CD1c-positive myeloid dendritic cell (primary cell): ENCODE results near the gene FHIT.

Experiments used
- DNase-seq: peaks from one replicate; pipeline ENCODE4 v3.0.0-alpha.2; 2016; ENCODE audit errors: extremely low spot score

FHIT gene

DNA sequence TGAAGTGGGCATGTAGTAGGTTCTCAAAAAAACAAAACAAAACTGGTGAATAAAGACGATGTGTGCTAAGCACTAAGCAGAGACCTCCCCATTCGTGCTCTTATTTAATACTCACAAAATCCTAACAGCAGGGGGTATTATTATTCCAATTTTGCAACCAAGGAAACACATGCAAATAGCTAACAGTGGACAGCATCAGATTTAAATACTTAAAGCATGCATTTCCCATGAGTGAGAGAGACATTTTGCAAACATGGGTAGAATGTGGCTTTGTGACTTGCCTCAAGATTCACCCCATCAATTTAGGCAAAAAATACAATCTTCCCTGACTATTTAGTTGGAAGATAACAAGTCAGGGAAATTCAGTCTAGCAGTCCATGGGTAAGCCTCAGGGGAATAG, 1255.2 kb downstream of the FHIT start:
- DNase-seq: no peak

- no peak for DNase-seq
These were observed 1255.7 kb downstream of the FHIT start for GRCh38 chr3:59995563-59995962.

- no peak for DNase-seq
These were observed 1256.4 kb downstream of the FHIT start for GRCh38 chr3:59994732-59995304.

- no peak for DNase-seq
These were observed 1258.7 kb downstream of the FHIT start for GRCh38 chr3:59992578-59992977.

DNA sequence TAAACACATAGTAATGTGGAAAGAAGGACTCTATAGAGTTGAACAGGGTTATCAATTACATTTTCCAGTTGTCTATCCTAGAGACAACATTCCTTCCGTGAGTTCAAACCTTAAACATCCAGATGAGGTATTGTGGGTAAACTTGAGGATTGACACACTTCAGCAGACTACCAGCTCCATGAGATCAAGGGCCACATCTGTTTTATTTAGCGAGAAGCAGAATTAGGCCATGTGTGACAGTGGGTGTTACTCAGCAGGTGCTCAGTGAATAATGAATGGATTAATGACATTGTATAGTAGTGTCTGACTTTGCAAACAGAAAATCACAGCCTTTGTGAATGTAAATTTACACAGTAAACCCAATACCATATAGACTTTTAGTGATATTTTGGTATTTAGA, 1260.3 kb downstream of the FHIT start:
- no peak for DNase-seq

DNA sequence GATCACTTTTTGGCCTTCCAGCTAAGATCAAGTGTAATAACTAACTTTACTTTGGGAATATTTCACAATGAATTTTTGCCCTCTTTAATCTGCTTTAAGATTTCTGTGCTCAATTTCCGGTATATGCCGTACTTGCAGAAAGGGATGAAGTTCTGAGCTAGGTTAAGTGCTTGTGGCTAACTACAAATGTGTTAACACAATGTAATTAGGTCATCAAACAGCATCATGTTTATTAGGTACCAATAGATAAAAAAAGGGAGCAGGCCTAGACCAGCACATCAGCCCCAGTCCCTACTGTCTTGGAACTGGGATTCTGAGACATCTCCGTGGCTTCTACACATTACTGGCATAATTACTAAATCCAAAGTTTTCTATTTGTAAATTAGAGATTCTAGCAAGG, 1268.7 kb downstream of the FHIT start:
- no peak for DNase-seq

DNA sequence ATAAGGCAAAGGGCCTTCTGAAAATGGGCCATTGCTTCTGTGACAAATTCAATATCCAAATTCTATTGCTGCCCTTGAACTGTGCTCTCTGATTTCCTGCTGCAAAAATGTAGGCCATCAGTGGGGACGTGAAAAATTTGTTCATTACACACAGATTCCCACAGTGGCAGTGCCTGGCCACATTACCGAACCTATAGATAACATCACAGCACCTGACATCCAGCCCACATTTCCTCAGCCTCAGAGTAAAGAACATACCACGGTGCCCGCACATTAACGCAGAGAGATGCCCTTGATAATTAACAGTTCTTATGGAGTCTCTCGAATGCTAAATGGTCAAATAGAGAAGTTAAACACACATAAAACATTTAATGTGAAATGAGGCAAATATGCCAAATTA, 1269.9 kb downstream of the FHIT start:
- DNase-seq: no peak

DNA sequence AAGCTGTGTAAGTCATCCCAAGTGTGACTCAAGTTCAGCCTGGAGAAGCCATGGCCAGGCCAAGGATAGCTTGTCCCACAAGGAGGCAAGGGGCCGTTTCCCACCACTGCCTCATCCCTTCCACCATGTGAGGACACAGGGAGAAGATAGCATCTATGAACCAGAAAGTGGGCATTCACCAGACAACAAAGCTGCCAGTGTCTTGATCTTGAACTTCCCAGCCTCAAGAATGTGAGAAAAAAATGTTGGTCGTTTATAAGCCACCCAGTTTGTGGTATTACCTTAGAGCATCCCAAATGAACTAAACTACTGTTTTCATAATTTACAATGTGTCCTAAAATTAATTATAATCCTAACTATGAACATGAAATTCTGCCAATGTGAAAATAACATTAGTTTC, 1270.7 kb downstream of the FHIT start:
- DNase-seq: no peak

DNA sequence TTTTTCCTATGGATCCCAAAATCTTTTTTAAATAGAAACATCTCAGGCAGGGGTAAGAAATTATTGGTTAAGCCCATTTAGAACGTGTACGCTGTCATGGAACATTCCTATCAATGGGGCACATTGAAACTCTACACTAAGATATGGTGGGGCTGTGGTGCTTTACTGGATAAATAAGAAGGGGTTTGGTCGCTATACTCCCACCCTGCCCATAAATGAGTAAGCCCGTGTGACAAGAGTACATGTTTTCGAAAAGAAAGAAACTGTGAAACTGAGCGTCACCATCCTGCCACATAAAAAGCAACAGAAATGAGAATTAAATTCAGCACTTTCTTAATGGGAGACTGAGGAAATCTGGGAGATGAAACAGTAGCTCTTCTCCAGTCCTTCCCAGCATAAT, 1271.7 kb downstream of the FHIT start:
- DNase-seq: no peak

DNA sequence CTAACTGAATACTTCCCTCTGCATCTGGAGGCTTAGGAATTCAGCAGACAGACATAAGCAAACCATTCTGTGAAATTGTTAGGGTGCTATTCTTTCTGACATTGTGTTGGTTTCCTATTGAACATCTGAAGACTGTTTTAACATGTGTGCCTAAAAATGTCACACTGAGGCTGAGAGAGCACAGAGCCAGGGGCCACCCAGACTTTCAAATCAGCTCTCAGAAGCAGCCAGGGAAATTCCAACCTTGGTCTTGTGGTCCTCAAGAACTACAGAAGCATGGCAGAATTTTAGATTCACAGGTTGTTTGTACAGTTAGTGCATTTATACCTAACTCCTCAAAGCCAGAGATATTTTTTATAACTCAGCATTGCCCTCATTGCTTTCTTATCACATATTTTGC, 1272.3 kb downstream of the FHIT start:
- DNase-seq: no peak

DNA sequence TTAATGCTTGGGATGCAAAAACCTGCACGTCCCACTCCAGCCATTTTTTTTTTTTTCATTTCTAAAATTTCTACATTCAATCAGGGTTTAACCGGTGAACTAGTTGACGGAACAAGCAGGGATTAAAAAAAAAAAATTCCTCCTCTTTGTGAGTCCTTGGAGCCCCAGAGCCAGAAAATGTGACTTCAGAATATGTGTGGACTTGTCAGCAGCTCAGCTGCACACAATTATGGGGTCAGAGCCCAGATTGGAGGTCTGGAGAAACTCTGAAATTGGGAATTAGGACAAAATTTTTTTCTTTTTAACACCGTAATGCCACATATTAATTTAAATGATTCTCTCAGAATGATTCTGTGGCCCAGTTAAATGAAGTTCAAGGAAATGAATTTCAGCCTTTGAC, 1280.5 kb downstream of the FHIT start:
- DNase-seq: no peak

DNA sequence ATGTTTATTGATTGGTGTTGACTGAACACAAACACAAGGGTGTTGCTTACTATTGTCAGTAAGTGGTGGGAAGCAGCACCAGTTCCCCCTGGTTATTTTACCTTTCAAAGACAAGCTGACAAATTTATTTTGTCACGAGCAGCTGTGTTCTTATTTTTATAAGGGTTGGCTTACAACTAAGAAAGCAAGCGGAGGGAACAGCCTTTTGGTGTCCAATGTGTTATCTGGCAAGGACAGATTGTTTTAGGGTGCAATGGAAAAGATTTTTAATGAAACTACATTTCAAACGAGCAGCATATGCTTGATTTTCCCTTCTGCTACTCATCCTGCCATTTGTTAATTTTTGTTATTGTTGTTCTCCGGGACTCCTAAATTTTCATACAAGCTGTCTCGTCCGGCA, 1280.9 kb downstream of the FHIT start:
- DNase-seq: no peak

- DNase-seq: no peak
These were observed 1282.7 kb downstream of the FHIT start for GRCh38 chr3:59968513-59969045.

DNA sequence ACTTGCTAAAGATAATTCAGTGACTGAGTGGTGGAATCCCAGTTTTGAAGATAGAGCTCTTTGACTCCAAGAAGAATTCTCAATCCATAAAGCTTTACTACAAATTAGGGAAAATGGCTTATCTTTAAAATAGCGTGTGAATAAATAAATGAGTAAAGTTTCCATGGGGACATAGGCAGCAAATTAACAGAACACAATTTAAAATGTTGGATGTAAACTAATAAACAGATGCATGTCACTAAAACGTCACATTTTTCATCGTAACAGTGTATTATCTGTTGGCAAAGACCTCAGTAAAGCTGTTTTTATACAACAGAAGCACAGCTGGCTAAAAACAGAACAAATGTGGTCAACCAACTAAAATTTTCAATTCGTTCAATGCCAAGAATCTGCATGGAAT, 1287.6 kb downstream of the FHIT start:
- no peak for DNase-seq

GRCh38 chr3:59957150-59957549, 1294.1 kb downstream of the FHIT start:
- no peak for DNase-seq

DNA sequence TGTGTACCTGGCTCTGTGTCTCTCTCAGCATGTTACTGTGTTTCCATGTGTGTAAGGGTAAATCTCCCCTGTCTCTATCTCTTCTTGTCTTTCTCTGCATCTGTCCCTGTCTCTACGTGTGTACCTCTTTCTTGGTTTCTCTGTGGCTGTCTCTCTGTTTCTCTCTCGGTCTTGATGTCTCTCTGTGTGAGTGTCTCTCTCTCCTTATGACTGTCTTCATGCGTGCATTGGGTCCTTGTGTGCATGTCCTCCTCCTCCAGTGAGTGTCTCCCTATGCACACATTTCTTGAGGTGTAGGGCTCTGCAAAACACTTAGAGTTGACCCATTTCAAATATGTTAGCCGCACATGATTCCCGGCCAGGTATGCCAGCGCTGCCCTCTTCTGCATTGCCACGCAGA, 1298.1 kb downstream of the FHIT start:
- no peak for DNase-seq

GRCh38 chr3:59949311-59949710, 1301.9 kb downstream of the FHIT start:
- no peak for DNase-seq

DNA sequence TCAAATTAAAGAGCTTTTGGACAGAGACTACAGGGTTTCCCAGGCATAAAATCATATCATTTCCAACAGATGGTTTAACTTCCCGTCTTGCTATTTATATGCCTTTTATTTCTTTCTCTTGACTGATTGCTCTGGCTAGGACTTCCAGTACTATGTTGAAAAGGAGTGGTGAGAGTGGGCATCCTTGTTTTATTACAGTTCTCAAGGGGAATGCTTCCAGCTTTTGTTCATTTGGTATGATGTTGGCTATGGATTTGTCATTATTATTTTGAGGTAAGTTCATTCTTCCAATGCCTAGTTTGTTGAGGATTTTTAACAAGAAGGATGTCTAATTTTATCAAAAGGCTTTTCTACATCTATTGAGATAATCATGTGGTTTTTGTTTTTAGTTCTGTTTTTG, 1304.9 kb downstream of the FHIT start:
- no peak for DNase-seq

DNA sequence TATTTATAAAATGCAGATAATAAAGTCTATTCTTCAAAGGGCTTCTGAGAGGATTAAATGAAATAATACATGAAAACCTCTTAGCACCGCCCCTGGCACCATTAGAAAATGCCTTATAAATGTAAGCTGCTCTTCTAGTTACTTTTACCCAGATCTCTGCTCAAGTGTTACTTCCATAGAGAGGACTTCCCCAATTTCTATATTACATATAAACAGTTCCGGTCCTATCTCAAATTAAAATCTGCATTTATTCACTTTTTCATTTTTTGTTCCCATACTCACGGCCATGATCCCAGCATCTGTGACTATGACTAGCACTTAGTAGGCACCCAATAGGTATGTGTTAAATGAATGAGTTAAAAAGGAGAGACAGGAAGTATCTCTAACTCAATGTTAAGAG, 1310.5 kb downstream of the FHIT start:
- no peak for DNase-seq

DNA sequence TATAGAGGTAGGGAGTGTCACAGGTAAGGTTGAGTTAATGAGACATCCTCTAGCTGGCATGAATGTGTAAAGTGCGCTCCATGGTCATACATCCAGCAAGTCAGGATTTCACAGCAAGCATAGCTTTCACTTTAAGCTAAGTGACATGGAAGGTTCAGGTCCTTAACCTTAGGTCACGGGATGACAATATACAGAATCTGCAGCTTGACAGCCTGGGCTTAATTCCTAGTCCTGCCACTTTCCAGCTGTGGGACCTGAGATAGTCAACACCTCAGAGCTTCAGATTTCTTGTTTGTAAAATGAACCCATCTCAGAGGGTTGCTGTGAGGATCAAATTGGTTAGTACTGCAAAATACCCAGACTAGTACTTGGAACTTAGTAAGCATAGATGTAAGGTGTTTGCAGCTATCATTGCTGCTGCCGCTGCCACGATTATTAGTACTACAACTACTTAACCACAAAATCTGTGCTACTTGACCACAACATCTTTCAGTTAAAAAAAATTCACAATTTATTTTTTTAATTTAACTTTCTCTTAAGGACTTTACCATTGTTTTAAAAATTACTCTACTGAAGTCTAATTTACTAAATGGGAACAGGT, 1311.3 kb downstream of the FHIT start:
- no peak for DNase-seq

DNA sequence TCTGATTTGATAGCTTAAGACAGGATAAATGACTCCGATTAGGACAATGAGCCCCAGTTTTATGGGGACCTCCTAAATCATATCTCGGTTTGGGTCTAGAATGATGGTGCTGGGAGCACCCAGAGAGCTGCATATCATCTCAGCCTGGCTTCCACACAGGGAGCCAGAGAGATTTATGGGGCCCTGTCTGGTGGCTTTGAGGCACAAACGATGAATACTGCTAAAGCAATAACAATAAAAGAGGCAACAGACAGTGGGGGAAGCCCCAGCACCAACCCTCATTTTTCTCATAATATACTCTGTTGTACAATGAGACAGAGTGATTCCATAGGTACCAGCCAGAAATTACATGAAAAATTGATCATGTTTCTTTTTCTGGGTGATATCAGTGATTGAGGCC, 1312.4 kb downstream of the FHIT start:
- DNase-seq: no peak

GRCh38 chr3:59937201-59937600, 1314.1 kb downstream of the FHIT start:
- no peak for DNase-seq

DNA sequence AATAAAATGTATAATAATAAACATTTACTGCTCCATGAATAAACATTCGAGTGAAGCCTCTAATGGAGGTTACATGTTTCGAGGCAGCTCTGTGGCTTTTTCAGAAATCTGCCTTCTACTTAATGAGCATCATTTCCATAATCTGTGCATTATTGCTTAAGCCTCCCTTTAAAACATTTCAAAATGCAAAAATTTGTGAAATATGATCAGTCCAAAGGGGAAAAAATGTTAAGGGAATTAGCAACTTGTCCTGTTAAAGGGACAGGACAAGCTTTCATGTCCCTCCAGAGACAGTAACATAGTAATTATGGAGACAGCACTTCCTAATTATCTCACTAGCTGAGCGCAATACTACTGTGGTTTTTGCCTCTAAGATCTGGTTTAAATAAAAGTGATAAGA, 1314.8 kb downstream of the FHIT start:
- DNase-seq: no peak

DNA sequence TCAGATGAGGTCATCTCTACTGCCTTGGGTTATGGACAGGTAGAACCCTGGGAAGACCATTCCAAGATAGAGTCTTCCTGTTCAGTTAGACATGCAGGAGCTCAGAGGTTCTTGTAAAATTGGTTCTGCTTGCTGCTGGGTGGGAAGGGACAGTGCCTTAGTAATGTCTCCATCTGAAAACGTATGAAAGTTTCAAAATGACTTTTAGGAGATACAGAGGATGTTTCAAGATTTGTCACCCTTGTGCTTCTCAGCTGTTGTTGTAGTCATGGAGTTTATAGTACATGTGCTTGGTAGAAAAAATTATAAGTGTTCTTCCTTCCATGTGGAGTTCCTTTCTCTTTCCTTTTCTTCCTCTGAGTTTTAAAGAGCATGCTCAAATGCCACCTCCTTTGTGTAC, 1316.2 kb downstream of the FHIT start:
- DNase-seq: no peak
